ENCODE results near the gene ITIH5.

GRCh38 chr10:7537126-7537525, 129.6 kb downstream of the ITIH5 start:
- TF ChIP-seq, protein P1, sequence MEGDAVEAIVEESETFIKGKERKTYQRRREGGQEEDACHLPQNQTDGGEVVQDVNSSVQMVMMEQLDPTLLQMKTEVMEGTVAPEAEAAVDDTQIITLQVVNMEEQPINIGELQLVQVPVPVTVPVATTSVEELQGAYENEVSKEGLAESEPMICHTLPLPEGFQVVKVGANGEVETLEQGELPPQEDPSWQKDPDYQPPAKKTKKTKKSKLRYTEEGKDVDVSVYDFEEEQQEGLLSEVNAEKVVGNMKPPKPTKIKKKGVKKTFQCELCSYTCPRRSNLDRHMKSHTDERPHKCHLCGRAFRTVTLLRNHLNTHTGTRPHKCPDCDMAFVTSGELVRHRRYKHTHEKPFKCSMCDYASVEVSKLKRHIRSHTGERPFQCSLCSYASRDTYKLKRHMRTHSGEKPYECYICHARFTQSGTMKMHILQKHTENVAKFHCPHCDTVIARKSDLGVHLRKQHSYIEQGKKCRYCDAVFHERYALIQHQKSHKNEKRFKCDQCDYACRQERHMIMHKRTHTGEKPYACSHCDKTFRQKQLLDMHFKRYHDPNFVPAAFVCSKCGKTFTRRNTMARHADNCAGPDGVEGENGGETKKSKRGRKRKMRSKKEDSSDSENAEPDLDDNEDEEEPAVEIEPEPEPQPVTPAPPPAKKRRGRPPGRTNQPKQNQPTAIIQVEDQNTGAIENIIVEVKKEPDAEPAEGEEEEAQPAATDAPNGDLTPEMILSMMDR (conservative IDR thresholded peaks at IDR 0.05 in 1 of 2, IDR thresholded peaks at IDR 0.05 in 1 of 2; ENCODE audit: low read depth in 1 of 2, low read length in 2 of 2), result no peak
- no peak for TF ChIP-seq EZH2 (IDR thresholded peaks at IDR 0.05; ENCODE audit: low read length, missing control alignments)

Data from fibroblast of lung (primary cell).